Measurements from ENCODE around the gene AGTPBP1. TPM values are rescaled to one million over a fixed set of nuclear protein-coding genes. Genes with fewer than 3 reads are reported as not detected.

Gene AGTPBP1
- total RNA-seq, 1 donor from 2014 or later = 122 TPM

- Histone ChIP-seq H3K4me2 (no peak overlapping the region), H3K79me2 (ENCODE audit: low read depth) (no peaks in the 10 kb centered on the region), H3K27me3 (no peaks in the 10 kb centered on the region), H2AFZ (replicated peaks) (peak overlapping the region; percentile 61), H3K4me3 (no peak overlapping the region), H3K36me3 (no peaks in the 10 kb centered on the region), H4K20me1 (ENCODE audit: low read depth) (no peaks in the 10 kb centered on the region), H3K4me1 (peaks cover 7% of the 10 kb centered on the region), H3K9me3 (ENCODE audit: low read depth) (no peaks in the 10 kb centered on the region), H3K9ac (no peak overlapping the region), H3F3A (ENCODE audit: low read depth) (peaks cover 4% of the 10 kb centered on the region), H3K27ac (no peak overlapping the region)
- peak; percentile 19 for DNase-seq (ENCODE audit: low spot score)
- no peaks in the 10 kb centered on the region for H3K36me3 Mint-ChIP-seq
- H3K27me3 Mint-ChIP-seq (ENCODE audit: insufficient read depth, low read depth) = peaks cover 2% of the 10 kb centered on the region
- H3K9me3 Mint-ChIP-seq = peaks cover 2% of the 10 kb centered on the region
- H3K27ac Mint-ChIP-seq = no peak overlapping the region
- peaks cover 11% of the 10 kb centered on the region for H3K4me1 Mint-ChIP-seq
- H3K4me3 Mint-ChIP-seq = no peak overlapping the region
- peak; percentile 25 for TF ChIP-seq CTCF (IDR thresholded peaks at IDR 0.05)
- no peak for TF ChIP-seq EZH2phosphoT487 (IDR thresholded peaks at IDR 0.05)
Observed at GRCh38 chr9:85508616-85509015, 233.1 kb downstream of the AGTPBP1 start.

GRCh38 chr9:85505612-85506011 lies 236.1 kb downstream of the AGTPBP1 start:
- Histone ChIP-seq H3K4me2 (no peak overlapping the region), H3K36me3 (no peaks in the 10 kb centered on the region), H4K20me1 (ENCODE audit: low read depth) (no peaks in the 10 kb centered on the region), H3K27ac (no peak overlapping the region), H3K9ac (no peak overlapping the region), H2AFZ (replicated peaks) (no peak overlapping the region), H3K9me3 (ENCODE audit: low read depth) (no peaks in the 10 kb centered on the region), H3F3A (ENCODE audit: low read depth) (peaks cover 4% of the 10 kb centered on the region), H3K27me3 (no peaks in the 10 kb centered on the region), H3K79me2 (ENCODE audit: low read depth) (no peaks in the 10 kb centered on the region), H3K4me3 (no peak overlapping the region), H3K4me1 (peaks cover 7% of the 10 kb centered on the region)
- Mint-ChIP-seq H3K27me3 (ENCODE audit: insufficient read depth, low read depth) (peaks cover 2% of the 10 kb centered on the region), H3K9me3 (peaks cover 2% of the 10 kb centered on the region), H3K4me3 (no peak overlapping the region), H3K36me3 (no peaks in the 10 kb centered on the region), H3K4me1 (peaks cover 7% of the 10 kb centered on the region), H3K27ac (no peak overlapping the region)
- DNase-seq (ENCODE audit: low spot score) = no peak
- no peak for TF ChIP-seq CTCF (IDR thresholded peaks at IDR 0.05)
- no peak for TF ChIP-seq EZH2phosphoT487 (IDR thresholded peaks at IDR 0.05)
- TF ChIP-seq EZH2 (IDR thresholded peaks at IDR 0.05) = no peak

GRCh38 chr9:85502815-85503655 lies 238.7 kb downstream of the AGTPBP1 start:
- H3K27me3 Mint-ChIP-seq (ENCODE audit: insufficient read depth, low read depth) = peaks cover 2% of the 10 kb centered on the region

More at GRCh38 chr9:85502815-85503655, 238.7 kb downstream of the AGTPBP1 start:
- H4K20me1 ChIP-seq (ENCODE audit: low read depth) = no peaks in the 10 kb centered on the region
- no peak overlapping the region for H2AFZ ChIP-seq (replicated peaks)
- no peak overlapping the region for H3K27ac ChIP-seq
- no peak overlapping the region for H3K4me2 ChIP-seq
- H3K36me3 Mint-ChIP-seq = no peaks in the 10 kb centered on the region
- no peak overlapping the region for H3K4me3 Mint-ChIP-seq
- H3K36me3 ChIP-seq = no peaks in the 10 kb centered on the region
- no peaks in the 10 kb centered on the region for H3K79me2 ChIP-seq (ENCODE audit: low read depth)
- no peaks in the 10 kb centered on the region for H3K27me3 ChIP-seq
- H3K27ac Mint-ChIP-seq = no peak overlapping the region
- H3K4me1 ChIP-seq = peaks cover 1% of the 10 kb centered on the region
- peaks cover 3% of the 10 kb centered on the region for H3K4me1 Mint-ChIP-seq
- H3K9me3 ChIP-seq (ENCODE audit: low read depth) = no peaks in the 10 kb centered on the region
- H3F3A ChIP-seq (ENCODE audit: low read depth) = peaks cover under 1% of the 10 kb centered on the region
- H3K9me3 Mint-ChIP-seq = peaks cover 5% of the 10 kb centered on the region
- no peak overlapping the region for H3K4me3 ChIP-seq
- H3K9ac ChIP-seq = no peak overlapping the region
- DNase-seq (ENCODE audit: low spot score) = no peak
- TF ChIP-seq EZH2 (IDR thresholded peaks at IDR 0.05) = no peak
- no peak for TF ChIP-seq CTCF (IDR thresholded peaks at IDR 0.05)

All from neural progenitor cell (in vitro differentiated cells).